Body of pancreas (tissue), 4 donors: Measurements from ENCODE around the gene GALNT9. TPM values are rescaled to one million over a fixed set of nuclear protein-coding genes. Genes with fewer than 3 reads are reported as not detected.

Source experiments
- ATAC-seq: fragments of 150-250 bp; one replicate; pipeline ENCODE4 v1.9.1; 2016
- DNase-seq, 4 donors: peaks; one replicate each; pipeline ENCODE4 v3.0.0-alpha.2; 2019
- H3K27ac ChIP-seq, 4 donors: fragments of 200-600 bp; sonication (generic); 1 replicate in 3 of 4; 2 replicates in 1 of 4; pipeline versions ENCODE4 v1.5.1 to v1.6.1; 2016 to 2019; ENCODE audit warnings: mild to moderate bottlenecking in 1 of 4, mixed read lengths in 1 of 4, moderate library complexity in 1 of 4
- H3K27me3 ChIP-seq, 2 donors: fragments of 200-600 bp; sonication (generic); one replicate each; pipeline ENCODE4 v1.6.0; 2016; ENCODE audit warnings: mild to moderate bottlenecking in 1 of 2
- H3K36me3 ChIP-seq, 2 donors: fragments of 200-600 bp; sonication (generic); replicated peaks in 1 of 2; 2 replicates each; pipeline ENCODE4 v1.5.1; 2016; ENCODE audit warnings: low read depth in 2 of 2; ENCODE audit not compliant: insufficient read depth in 1 of 2
- H3K4me1 ChIP-seq: fragments of 200-600 bp; sonication (generic); one replicate; pipeline ENCODE4 v1.6.0; 2016
- H3K4me3 ChIP-seq, 2 donors: fragments of 200-600 bp; sonication (generic); 1 replicate in 1 of 2; 2 replicates in 1 of 2; pipeline ENCODE4 v1.5.1; 2016 to 2019
- H3K9me3 ChIP-seq, 3 donors: fragments of 200-600 bp; sonication (generic); 1 replicate in 2 of 3; 2 replicates in 1 of 3; pipeline ENCODE4 v1.5.1; 2016
- POLR2A ChIP-seq, 3 donors: fragments of 450-650 bp; IDR thresholded peaks; one replicate each; pipeline ENCODE4 v1.6.1; 2016; ENCODE audit warnings: antibody characterized with exemption in 3 of 3, mild to moderate bottlenecking in 2 of 3
- WGBS, 2 donors: methylation state at CpG; one replicate each; pipeline ENCODE4 v1.1.5; 2017; 5-methylcytosine and 5-hydroxymethylcytosine counted together
- intact Hi-C: fragments of 100-400 bp; cut with DNase I; formaldehyde crosslinking; loops from one replicate; pipeline ENCODE4 v1.15.1; 2023
- total RNA-seq, 2 donors: library from RNA; depleted of rRNA; stranded (reverse); fragments of >200 nt; gene quantifications; one replicate each; pipeline ENCODE4 v1.1.0, GENCODE V29; 2016
- TF ChIP-seq, protein P1 (sequence below), 7 experiments: fragments of 450-650 bp in 4 of 7; fragments of 200-600 bp in 3 of 7; sonication (generic) in 3 of 7; IDR thresholded peaks; one replicate each; pipeline ENCODE4 v1.5.1; 2016 to 2019; ENCODE audit warnings: antibody characterized with exemption in 7 of 7

The GALNT9 gene
- total RNA-seq, 2 donors from 2014 or later: not detected

DNA sequence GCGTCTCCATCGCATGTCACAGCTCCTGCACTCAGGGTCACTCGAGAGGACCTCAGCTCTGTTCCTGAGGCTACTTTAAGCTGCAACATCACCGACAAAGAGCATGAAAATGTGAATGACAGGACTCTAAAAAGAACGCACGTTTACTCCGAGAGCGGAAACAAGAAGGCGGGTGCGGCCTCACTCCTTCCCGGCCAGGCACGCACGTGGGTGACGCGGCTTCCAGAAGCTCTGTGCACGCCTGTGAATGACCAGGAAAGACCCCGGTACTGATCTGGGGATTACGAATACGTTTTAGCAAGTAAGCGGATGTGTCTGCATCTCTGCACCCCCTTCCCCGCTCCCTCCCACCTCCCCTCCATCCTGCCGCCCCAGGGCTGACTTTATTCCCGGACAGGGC, 15.2 kb upstream of the GALNT9 start:
- no peak overlapping the region for H3K4me3 ChIP-seq
- no peaks in the 10 kb centered on the region for H3K9me3 ChIP-seq
- DNase-seq: no peak
- H3K4me1 ChIP-seq: no peaks in the 10 kb centered on the region
- TF ChIP-seq, protein P1, sequence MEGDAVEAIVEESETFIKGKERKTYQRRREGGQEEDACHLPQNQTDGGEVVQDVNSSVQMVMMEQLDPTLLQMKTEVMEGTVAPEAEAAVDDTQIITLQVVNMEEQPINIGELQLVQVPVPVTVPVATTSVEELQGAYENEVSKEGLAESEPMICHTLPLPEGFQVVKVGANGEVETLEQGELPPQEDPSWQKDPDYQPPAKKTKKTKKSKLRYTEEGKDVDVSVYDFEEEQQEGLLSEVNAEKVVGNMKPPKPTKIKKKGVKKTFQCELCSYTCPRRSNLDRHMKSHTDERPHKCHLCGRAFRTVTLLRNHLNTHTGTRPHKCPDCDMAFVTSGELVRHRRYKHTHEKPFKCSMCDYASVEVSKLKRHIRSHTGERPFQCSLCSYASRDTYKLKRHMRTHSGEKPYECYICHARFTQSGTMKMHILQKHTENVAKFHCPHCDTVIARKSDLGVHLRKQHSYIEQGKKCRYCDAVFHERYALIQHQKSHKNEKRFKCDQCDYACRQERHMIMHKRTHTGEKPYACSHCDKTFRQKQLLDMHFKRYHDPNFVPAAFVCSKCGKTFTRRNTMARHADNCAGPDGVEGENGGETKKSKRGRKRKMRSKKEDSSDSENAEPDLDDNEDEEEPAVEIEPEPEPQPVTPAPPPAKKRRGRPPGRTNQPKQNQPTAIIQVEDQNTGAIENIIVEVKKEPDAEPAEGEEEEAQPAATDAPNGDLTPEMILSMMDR (IDR thresholded peaks at IDR 0.05): no peak
- TF ChIP-seq POLR2A (IDR thresholded peaks at IDR 0.05): no peak
- no peaks in the 10 kb centered on the region for H3K27me3 ChIP-seq
- intact Hi-C loops: no loop called here
- no peaks in the 10 kb centered on the region for H3K36me3 ChIP-seq
- no peak overlapping the region for H3K27ac ChIP-seq
- 66 to 75% methylated on average over 20 to 22 of the region's 23 CpGs for WGBS, 2 donors
- ATAC-seq: no peak

DNA sequence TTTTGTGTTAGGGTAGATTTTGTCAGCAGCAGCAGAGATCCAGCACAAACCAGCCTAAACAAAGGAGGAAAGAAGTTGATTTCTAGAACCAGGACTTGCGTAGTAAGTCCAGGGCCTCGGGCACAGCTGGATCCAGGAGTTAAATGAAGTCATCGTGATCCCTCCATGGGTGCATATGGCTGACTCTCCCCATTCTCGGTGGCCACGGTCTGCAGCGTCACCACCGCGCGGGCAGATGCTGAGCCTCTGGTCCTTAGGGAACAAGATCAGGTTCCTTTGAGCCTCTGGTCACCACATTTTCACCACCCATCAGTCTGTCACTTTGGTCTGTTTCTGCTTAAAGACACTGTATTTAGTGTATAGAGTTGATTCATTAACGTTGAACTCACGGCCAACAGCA, 14.8 kb upstream of the GALNT9 start:
- 62 to 63% methylated on average over 11 of the region's 11 CpGs for WGBS, 2 donors
- intact Hi-C loops: no loop called here

DNA sequence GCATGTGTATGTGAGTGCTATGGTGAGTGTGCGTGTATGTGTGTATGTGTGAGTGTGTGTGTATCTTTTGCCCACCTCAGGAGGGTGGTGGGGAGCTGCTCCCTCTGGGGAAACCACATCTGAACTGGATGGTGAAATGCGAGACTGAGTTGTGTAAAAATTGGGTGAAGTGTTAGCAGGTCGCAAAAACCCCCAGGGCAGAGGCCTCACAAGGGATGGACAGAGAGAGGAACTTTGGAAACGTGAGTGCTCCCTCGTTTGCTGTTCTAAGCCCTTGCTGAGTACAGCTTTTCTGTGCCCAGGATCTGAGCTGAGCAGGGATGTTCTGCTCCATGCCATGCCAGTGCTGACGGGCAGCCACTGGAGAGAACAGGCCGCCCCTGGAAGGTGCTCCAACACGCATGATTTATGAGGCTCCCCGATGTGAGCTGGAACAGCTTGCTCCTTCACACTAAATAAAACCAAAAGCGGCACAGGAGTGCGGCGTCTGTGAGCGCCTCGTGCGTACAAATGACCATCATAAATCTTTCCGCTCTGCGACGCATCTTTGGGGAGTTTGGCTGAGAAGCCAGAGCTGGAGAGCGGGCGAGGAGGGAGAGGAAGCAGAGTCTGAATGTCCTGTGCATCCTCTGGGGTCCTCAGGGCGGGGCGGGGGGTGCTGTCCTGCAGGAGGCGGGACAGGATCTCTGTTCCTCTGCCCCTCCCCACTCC, 14.1 kb upstream of the GALNT9 start:
- Histone ChIP-seq H3K27ac (no peak overlapping the region), H3K27me3 (no peaks in the 10 kb centered on the region), H3K9me3 (no peaks in the 10 kb centered on the region), H3K36me3 (no peaks in the 10 kb centered on the region), H3K4me3 (no peak overlapping the region), H3K4me1 (no peaks in the 10 kb centered on the region)
- 32 to 58% methylated on average over 23 of the region's 23 CpGs for WGBS, 2 donors
- intact Hi-C loops: no loop called here
- TF ChIP-seq, protein P1 (IDR thresholded peaks at IDR 0.05): no peak
- TF ChIP-seq POLR2A (IDR thresholded peaks at IDR 0.05): no peak
- no peak for DNase-seq
- no peak for ATAC-seq

More for the DNA sequence above, 14.8 kb upstream of the GALNT9 start:
- H3K27ac ChIP-seq: no peak overlapping the region
- TF ChIP-seq POLR2A (IDR thresholded peaks at IDR 0.05): no peak
- TF ChIP-seq, protein P1 (IDR thresholded peaks at IDR 0.05): no peak
- H3K4me1 ChIP-seq: no peaks in the 10 kb centered on the region
- H3K27me3 ChIP-seq: no peaks in the 10 kb centered on the region
- ATAC-seq: no peak
- no peaks in the 10 kb centered on the region for H3K9me3 ChIP-seq
- DNase-seq: no peak
- H3K4me3 ChIP-seq: no peak overlapping the region
- H3K36me3 ChIP-seq: no peaks in the 10 kb centered on the region

GRCh38 chr12:132342251-132343227, 13.2 kb upstream of the GALNT9 start:
- no peak for ATAC-seq
- no peaks in the 10 kb centered on the region for H3K27me3 ChIP-seq

More at GRCh38 chr12:132342251-132343227, 13.2 kb upstream of the GALNT9 start:
- H3K4me3 ChIP-seq: no peak overlapping the region
- no peaks in the 10 kb centered on the region for H3K36me3 ChIP-seq
- H3K9me3 ChIP-seq: no peaks in the 10 kb centered on the region
- TF ChIP-seq POLR2A (IDR thresholded peaks at IDR 0.05): no peak
- TF ChIP-seq, protein P1 (IDR thresholded peaks at IDR 0.05): peak in 3 of 7 experiments; percentile 17 to 23 (median 17)
- intact Hi-C loops: no loop called here
- DNase-seq: no peak
- 37 to 49% methylated on average over 17 to 24 of the region's 24 CpGs for WGBS, 2 donors
- no peaks in the 10 kb centered on the region for H3K4me1 ChIP-seq
- H3K27ac ChIP-seq: no peak overlapping the region
